ENCODE data around the gene ROMO1.
"Not testable (repeated sequence)": the region's sequence is repeated elsewhere in the genome, so short reads cannot be mapped to it uniquely, and the experiment has no call there.

ROMO1 gene

DNA sequence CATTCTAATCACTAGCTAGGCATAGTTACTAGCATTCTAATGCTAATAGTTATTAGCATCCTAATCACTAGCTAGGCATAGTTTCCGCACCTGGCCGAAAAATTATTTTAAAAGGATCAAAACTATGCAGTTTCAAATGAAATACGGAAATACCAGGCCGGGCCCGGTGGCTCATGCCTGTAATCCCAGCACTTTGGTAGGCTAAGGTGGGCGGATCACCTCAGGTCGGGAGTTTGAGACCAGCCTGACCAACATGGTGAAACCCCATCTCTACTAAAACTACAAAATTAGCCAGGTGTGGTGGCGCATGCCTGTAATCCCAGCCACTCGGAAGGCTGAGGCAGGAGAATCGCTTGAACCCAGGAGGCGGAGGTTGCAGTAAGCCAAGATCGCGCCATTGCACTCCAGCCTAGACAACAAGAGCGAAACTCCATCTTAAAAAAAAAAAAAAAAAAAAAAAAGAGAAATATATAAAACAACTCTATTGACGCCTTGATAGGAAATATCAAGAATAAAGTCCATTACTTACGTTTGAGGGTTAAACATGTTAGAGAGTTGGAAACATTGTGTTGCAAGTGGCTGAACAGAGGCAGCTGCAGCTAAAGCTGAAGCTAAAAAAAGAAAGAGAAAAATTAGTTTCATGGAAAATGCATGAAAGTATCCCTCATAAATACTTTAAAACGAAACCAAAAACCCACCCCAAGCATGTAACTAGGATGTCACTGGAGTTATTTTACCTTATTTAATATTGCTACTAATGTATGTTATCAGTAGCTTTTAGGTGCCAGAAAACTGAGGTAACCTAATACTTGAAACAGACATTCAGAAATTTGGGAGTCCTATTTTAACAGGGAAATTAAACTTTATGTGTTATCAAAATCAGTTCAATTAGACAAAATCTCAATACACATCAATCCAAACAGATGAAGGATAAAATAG lies 7.7 kb downstream of the ROMO1 start:
- H3K36me3 ChIP-seq (ENCODE audit: insufficient read depth, low read length): peaks cover 96% of the 10 kb centered on the region
- not testable (repeated sequence) for H2AFZ ChIP-seq (ENCODE audit: low read depth, low read length); H3K4me3 ChIP-seq (ENCODE audit: low read length); H3K9me3 ChIP-seq (ENCODE audit: low read length); H3K27me3 ChIP-seq (ENCODE audit: insufficient read depth, low read length)
- H3K4me1 ChIP-seq (ENCODE audit: insufficient read depth, low read length): peaks cover 23% of the 10 kb centered on the region

DNA sequence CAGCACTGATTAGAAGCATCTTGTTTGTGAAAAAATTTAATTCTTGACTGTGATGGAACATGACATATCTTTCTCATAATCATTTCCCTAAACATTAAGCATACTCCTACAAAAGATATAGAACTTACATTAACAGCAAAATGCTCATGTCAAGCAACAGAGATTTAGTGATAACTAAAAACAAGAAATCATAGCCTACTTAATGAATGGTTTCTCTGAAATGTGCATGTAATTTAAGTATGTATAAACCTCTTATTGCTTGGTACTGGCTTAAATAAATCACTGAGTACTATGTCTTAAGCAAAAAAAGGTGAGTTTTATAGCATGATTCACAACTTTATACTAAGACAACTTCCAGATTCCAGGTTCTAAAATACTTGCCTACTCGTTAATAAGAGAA lies 9.3 kb downstream of the ROMO1 start:
- peaks cover 93% of the 10 kb centered on the region for H3K36me3 ChIP-seq (ENCODE audit: insufficient read depth, low read length)
- H3K4me1 ChIP-seq (ENCODE audit: insufficient read depth, low read length): peaks cover 24% of the 10 kb centered on the region
- H3K4me3 ChIP-seq (ENCODE audit: low read length): no peak overlapping the region
- H3K27me3 ChIP-seq (ENCODE audit: insufficient read depth, low read length): no peaks in the 10 kb centered on the region
- no peak overlapping the region for H2AFZ ChIP-seq (ENCODE audit: low read depth, low read length)
- no peaks in the 10 kb centered on the region for H3K9me3 ChIP-seq (ENCODE audit: low read length)

DNA sequence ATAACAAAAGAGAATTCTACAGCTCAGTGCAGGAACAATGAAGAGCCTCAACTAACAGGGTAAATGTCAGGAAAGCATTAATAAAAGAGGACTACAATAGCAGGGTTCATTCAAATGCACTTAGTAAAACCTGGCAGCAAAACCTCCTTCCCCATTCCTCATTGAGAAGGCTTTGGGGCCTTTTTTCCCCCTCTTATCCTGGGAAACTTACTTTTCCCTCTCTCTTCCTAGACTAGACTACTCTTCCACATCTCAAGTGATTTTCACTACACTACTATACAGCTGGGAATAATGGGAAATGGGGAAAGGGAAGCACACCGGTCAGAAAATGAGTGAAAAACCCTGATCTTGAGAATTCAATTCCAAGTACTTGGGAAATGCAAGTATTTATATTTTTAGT lies 10.1 kb downstream of the ROMO1 start:
- Histone ChIP-seq H3K4me3 (ENCODE audit: low read length) (no peak overlapping the region), H3K27me3 (ENCODE audit: insufficient read depth, low read length) (no peaks in the 10 kb centered on the region), H3K36me3 (ENCODE audit: insufficient read depth, low read length) (peaks cover 93% of the 10 kb centered on the region), H2AFZ (ENCODE audit: low read depth, low read length) (no peak overlapping the region), H3K4me1 (ENCODE audit: insufficient read depth, low read length) (peaks cover 24% of the 10 kb centered on the region), H3K9me3 (ENCODE audit: low read length) (no peaks in the 10 kb centered on the region)

DNA sequence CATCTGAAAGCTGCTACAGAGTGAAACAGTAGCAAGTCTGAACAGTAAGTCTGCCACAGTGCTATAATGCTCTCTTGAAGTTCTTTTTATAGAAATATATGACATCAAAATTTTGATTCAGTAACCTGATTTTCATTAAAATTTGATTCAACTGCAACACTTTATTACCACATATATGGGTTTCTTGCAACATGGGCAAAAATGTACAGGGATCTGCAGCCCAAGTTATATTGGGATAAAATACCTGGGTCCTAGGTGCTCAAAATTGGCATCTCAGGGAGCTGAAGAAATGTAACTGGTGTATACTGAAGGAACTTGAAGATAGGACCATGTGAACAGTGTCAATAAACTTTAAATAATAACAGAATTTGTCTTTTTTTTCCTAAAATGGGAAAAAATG lies 10.8 kb downstream of the ROMO1 start:
- no peak overlapping the region for H2AFZ ChIP-seq (ENCODE audit: low read depth, low read length)
- H3K9me3 ChIP-seq (ENCODE audit: low read length): no peaks in the 10 kb centered on the region
- peaks cover 92% of the 10 kb centered on the region for H3K36me3 ChIP-seq (ENCODE audit: insufficient read depth, low read length)
- H3K27me3 ChIP-seq (ENCODE audit: insufficient read depth, low read length): no peaks in the 10 kb centered on the region
- H3K4me1 ChIP-seq (ENCODE audit: insufficient read depth, low read length): peaks cover 24% of the 10 kb centered on the region
- H3K4me3 ChIP-seq (ENCODE audit: low read length): no peak overlapping the region

DNA sequence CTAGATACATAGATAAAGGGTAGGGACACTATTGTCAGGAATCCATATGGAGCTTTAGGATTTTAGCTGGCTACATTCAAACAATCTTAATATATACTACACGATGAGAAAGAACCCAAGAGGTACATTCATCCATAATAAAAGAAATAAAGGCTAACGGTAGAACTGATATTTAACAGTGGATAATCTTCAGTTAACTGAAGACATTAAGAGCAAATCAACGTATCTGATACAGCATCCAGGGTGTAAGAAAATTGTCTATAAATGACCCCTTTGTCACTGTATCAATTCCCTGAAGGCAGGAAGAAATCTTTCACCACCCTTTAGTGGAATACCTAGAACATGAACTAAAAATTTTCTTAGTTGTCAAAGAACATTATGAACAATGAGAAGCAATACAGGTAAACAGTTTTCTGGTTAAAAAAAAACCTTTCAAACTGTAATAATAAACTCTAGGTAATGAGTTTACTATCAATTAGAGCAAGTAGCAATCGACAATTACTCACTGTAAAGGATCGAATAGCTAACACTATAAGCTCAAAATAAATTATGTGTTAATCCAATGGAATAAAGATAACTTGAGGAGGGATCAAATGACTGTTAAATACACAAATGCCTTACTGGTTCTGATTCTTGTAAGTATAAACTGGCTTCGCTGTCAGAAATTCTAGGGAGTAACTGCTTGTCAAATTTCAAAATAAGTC lies 11.8 kb downstream of the ROMO1 start:
- H3K4me3 ChIP-seq (ENCODE audit: low read length): no peak overlapping the region
- peaks cover 24% of the 10 kb centered on the region for H3K4me1 ChIP-seq (ENCODE audit: insufficient read depth, low read length)
- H2AFZ ChIP-seq (ENCODE audit: low read depth, low read length): no peak overlapping the region
- H3K9me3 ChIP-seq (ENCODE audit: low read length): no peaks in the 10 kb centered on the region
- peaks cover 91% of the 10 kb centered on the region for H3K36me3 ChIP-seq (ENCODE audit: insufficient read depth, low read length)
- no peaks in the 10 kb centered on the region for H3K27me3 ChIP-seq (ENCODE audit: insufficient read depth, low read length)

DNA sequence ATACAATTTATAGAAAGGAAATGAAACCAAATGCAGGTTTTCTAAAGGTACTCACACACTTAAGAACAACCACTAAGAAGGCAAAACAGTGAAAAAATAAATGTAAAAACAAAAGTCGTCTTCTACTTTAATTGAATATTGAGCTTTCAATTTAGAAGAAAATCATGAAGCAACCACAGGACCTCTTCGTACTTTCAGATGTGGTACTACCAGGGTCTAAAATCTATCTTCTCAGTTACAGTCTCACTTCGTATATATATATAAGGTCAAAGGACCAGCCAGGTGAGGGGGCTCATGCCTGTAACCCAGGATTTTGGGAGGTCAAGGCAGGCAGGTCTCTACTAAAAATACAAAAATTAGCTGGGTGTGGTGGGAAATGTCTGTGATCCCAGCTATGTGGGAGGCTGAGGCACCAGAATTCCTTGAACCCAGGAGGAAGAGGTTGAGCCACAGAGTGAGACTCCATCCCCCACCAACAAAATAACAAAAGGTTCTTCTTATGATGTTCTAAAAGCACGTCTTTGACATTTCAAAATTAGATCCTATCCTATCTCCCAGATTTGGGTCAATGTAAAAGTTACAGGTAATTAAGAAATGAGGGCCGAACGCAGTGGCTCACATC lies 12.5 kb downstream of the ROMO1 start:
- Histone ChIP-seq H3K4me3 (ENCODE audit: low read length) (no peak overlapping the region), H2AFZ (ENCODE audit: low read depth, low read length) (no peak overlapping the region), H3K4me1 (ENCODE audit: insufficient read depth, low read length) (peaks cover 24% of the 10 kb centered on the region), H3K9me3 (ENCODE audit: low read length) (no peaks in the 10 kb centered on the region), H3K36me3 (ENCODE audit: insufficient read depth, low read length) (peaks cover 91% of the 10 kb centered on the region), H3K27me3 (ENCODE audit: insufficient read depth, low read length) (no peaks in the 10 kb centered on the region)

- not testable (repeated sequence) for H3K4me3 ChIP-seq (ENCODE audit: low read length); H3K27me3 ChIP-seq (ENCODE audit: insufficient read depth, low read length); H3K9me3 ChIP-seq (ENCODE audit: low read length); H2AFZ ChIP-seq (ENCODE audit: low read depth, low read length)
- Histone ChIP-seq H3K4me1 (ENCODE audit: insufficient read depth, low read length) (peaks cover 24% of the 10 kb centered on the region), H3K36me3 (ENCODE audit: insufficient read depth, low read length) (peaks cover 94% of the 10 kb centered on the region)
Measured at GRCh38 chr20:35713120-35713519, 13.9 kb downstream of the ROMO1 start.

- Histone ChIP-seq H3K4me3 (ENCODE audit: low read length) (no peak overlapping the region), H3K27me3 (ENCODE audit: insufficient read depth, low read length) (no peaks in the 10 kb centered on the region), H3K4me1 (ENCODE audit: insufficient read depth, low read length) (peaks cover 20% of the 10 kb centered on the region), H3K9me3 (ENCODE audit: low read length) (no peaks in the 10 kb centered on the region), H2AFZ (ENCODE audit: low read depth, low read length) (no peak overlapping the region), H3K36me3 (ENCODE audit: insufficient read depth, low read length) (peaks cover 92% of the 10 kb centered on the region)
Measured at GRCh38 chr20:35714127-35714526, 14.9 kb downstream of the ROMO1 start.

DNA sequence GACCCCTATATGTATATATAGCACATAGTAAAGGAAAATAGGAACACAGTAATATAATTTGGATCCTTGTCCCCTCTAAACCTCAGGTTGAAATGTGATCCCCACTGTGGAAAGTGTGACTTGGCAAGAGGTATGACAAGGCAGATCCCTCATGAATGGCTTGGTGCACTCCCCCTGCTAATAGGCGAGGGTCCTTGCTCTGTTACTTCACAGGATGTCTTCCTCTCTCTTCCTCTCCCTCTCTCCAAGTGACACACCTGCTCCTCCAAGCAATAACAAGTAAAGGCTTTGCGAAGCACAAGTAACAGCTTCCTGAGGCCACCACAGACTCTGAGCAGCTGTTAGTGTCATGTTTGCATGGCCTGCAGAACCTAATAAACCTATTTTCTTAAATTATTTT lies 16.4 kb downstream of the ROMO1 start:
- Histone ChIP-seq H3K4me1 (ENCODE audit: insufficient read depth, low read length) (peaks cover 4% of the 10 kb centered on the region), H3K27me3 (ENCODE audit: insufficient read depth, low read length) (no peaks in the 10 kb centered on the region), H3K36me3 (ENCODE audit: insufficient read depth, low read length) (peaks cover 93% of the 10 kb centered on the region), H2AFZ (ENCODE audit: low read depth, low read length) (no peak overlapping the region), H3K9me3 (ENCODE audit: low read length) (no peaks in the 10 kb centered on the region), H3K4me3 (ENCODE audit: low read length) (no peak overlapping the region)

- Histone ChIP-seq H2AFZ (ENCODE audit: low read depth, low read length) (no peak overlapping the region), H3K36me3 (ENCODE audit: insufficient read depth, low read length) (peaks cover 93% of the 10 kb centered on the region), H3K4me3 (ENCODE audit: low read length) (no peak overlapping the region), H3K4me1 (ENCODE audit: insufficient read depth, low read length) (peaks cover 2% of the 10 kb centered on the region), H3K27me3 (ENCODE audit: insufficient read depth, low read length) (no peaks in the 10 kb centered on the region), H3K9me3 (ENCODE audit: low read length) (no peaks in the 10 kb centered on the region)
Measured at GRCh38 chr20:35716330-35716729, 17.1 kb downstream of the ROMO1 start.

DNA sequence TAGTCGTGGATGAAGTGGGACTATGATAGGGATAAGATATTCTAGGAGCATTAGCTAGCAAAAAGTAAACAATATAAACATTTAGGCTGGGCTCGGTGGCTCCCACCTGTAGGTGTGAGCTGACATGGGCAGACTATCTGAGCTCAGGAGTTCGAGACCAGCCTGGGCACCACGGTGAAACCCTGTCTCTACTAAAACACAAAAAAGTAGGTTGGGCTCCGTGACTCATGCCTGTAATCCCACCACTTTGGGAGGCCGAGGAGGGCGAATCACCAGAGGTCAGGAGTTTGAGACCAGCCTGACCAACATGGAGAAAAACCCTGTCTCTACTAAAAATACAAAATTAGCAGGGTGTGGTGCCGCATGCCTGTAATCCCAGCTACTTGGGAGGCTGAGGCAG lies 19.1 kb downstream of the ROMO1 start:
- not testable (repeated sequence) for H3K27me3 ChIP-seq (ENCODE audit: insufficient read depth, low read length); H3K4me1 ChIP-seq (ENCODE audit: insufficient read depth, low read length); H2AFZ ChIP-seq (ENCODE audit: low read depth, low read length); H3K9me3 ChIP-seq (ENCODE audit: low read length); H3K4me3 ChIP-seq (ENCODE audit: low read length)
- H3K36me3 ChIP-seq (ENCODE audit: insufficient read depth, low read length): peaks cover 92% of the 10 kb centered on the region

GRCh38 chr20:35718972-35719635 lies 19.9 kb downstream of the ROMO1 start:
- H3K4me1 ChIP-seq (ENCODE audit: insufficient read depth, low read length): no peaks in the 10 kb centered on the region
- no peaks in the 10 kb centered on the region for H3K9me3 ChIP-seq (ENCODE audit: low read length)
- no peak overlapping the region for H3K4me3 ChIP-seq (ENCODE audit: low read length)
- H3K27me3 ChIP-seq (ENCODE audit: insufficient read depth, low read length): no peaks in the 10 kb centered on the region
- H3K36me3 ChIP-seq (ENCODE audit: insufficient read depth, low read length): peaks cover 92% of the 10 kb centered on the region
- H2AFZ ChIP-seq (ENCODE audit: low read depth, low read length): no peak overlapping the region

DNA sequence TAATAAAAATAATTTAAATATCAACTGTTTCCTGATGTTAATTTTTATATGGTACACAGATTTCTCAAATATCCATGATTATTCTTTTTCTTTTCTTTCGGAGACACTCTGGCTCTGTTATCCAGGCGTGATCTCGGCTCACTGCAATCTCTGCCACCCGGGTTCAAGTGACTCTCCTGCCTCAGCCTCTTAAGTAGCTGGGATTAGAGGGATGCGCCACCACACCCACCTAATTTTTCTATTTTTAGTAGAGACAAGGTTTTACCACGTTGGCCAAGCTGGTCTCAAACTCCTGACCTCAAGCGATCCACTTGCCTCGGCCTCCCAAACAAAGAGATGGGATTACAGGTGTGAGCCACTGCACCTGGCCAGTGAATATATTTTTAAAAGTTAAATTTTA lies 20.5 kb downstream of the ROMO1 start:
- Histone ChIP-seq H2AFZ (ENCODE audit: low read depth, low read length) (no peak overlapping the region), H3K36me3 (ENCODE audit: insufficient read depth, low read length) (peaks cover 93% of the 10 kb centered on the region), H3K4me3 (ENCODE audit: low read length) (no peak overlapping the region), H3K4me1 (ENCODE audit: insufficient read depth, low read length) (no peaks in the 10 kb centered on the region), H3K27me3 (ENCODE audit: insufficient read depth, low read length) (no peaks in the 10 kb centered on the region), H3K9me3 (ENCODE audit: low read length) (no peaks in the 10 kb centered on the region)
